WTC11 (cell line): ENCODE measurements around the gene OGA. TPM values are rescaled to one million over a fixed set of nuclear protein-coding genes. Genes with fewer than 3 reads are reported as not detected.

ENCODE experiments used
- ATAC-seq: fragments of 200-7000 bp; cut with Tn5 transposase; 2 replicates; pipeline ENCODE4 v1.10.0; 2021; ENCODE audit warnings: mild to moderate bottlenecking, moderate library complexity
- CTCF ChIA-PET: fragments of 300-600 bp; sonication (Branson Sonifier 250); formaldehyde crosslinking; loops from one replicate; lab custom pipeline; 2021; ENCODE audit warnings: antibody characterized with exemption; lab: Charles Lee
- POLR2A ChIA-PET: fragments of 350-600 bp; sonication (Branson Sonifier 250); formaldehyde crosslinking; loops from one replicate; lab custom pipeline; 2021; ENCODE audit warnings: antibody characterized with exemption; lab: Charles Lee
- DNase-seq: peaks from one replicate; pipeline ENCODE4 v3.0.0; 2021; ENCODE audit warnings: low spot score
- H3K27ac Mint-ChIP-seq: 2 replicates; pipeline ENCODE4 v1.8.0; 2021; ENCODE audit warnings: mixed read lengths
- H3K27me3 Mint-ChIP-seq: 2 replicates; pipeline ENCODE4 v1.8.0; 2021; ENCODE audit warnings: low read depth, mild to moderate bottlenecking, moderate library complexity, mixed read lengths
- H3K36me3 Mint-ChIP-seq: 2 replicates; pipeline ENCODE4 v1.8.0; 2021; ENCODE audit warnings: mixed read lengths
- H3K4me1 Mint-ChIP-seq: 2 replicates; pipeline ENCODE4 v1.8.0; 2022; ENCODE audit warnings: mixed read lengths
- H3K4me3 Mint-ChIP-seq: 2 replicates; pipeline ENCODE4 v1.8.0; 2021; ENCODE audit warnings: mild to moderate bottlenecking, moderate library complexity, mixed read lengths
- H3K9me3 Mint-ChIP-seq: 2 replicates; pipeline ENCODE4 v1.8.0; 2021; ENCODE audit warnings: mixed read lengths
- AR ChIP-seq: fragments of 250-450 bp; sonication (Bioruptor Pico); IDR thresholded peaks from 2 replicates; pipeline ENCODE4 v1.9.0; 2021; ENCODE audit warnings: mild to moderate bottlenecking
- ARID4B ChIP-seq: sonication (generic); formaldehyde crosslinking; IDR thresholded peaks from 2 replicates; pipeline ENCODE4 v1.8.0; 2023; ENCODE audit warnings: missing genetic modification reagents, mild to moderate bottlenecking, borderline replicate concordance
- CREM ChIP-seq: sonication (generic); formaldehyde crosslinking; IDR thresholded peaks from 2 replicates; pipeline ENCODE4 v1.8.1; 2022; ENCODE audit warnings: mild to moderate bottlenecking, missing genetic modification reagents, moderate library complexity
- E2F4 ChIP-seq: sonication (generic); formaldehyde crosslinking; IDR thresholded peaks from 2 replicates; pipeline ENCODE4 v1.8.1; 2022; ENCODE audit warnings: low read depth, mild to moderate bottlenecking, moderate library complexity, missing genetic modification reagents, borderline replicate concordance
- ELF4 ChIP-seq: sonication (generic); formaldehyde crosslinking; IDR thresholded peaks from 2 replicates; pipeline ENCODE4 v1.8.1; 2022; ENCODE audit warnings: low read depth, mild to moderate bottlenecking, moderate library complexity, missing genetic modification reagents
- FOXP1 ChIP-seq: sonication (generic); formaldehyde crosslinking; IDR thresholded peaks from 2 replicates; pipeline ENCODE4 v1.8.0; 2022; ENCODE audit warnings: missing genetic modification reagents, mild to moderate bottlenecking, moderate library complexity, borderline replicate concordance
- GTF2I ChIP-seq: fragments of 250-450 bp; sonication (Bioruptor Pico); conservative IDR thresholded peaks from 2 replicates; pipeline ENCODE4 v1.4.0; 2021; ENCODE audit warnings: mild to moderate bottlenecking
- JUN ChIP-seq: sonication (generic); formaldehyde crosslinking; IDR thresholded peaks from 2 replicates; pipeline ENCODE4 v1.8.0; 2023; ENCODE audit warnings: mild to moderate bottlenecking, missing genetic modification reagents
- MAX ChIP-seq: sonication (generic); formaldehyde crosslinking; IDR thresholded peaks from 2 replicates; pipeline ENCODE4 v1.8.0; 2022; ENCODE audit warnings: mild to moderate bottlenecking, missing genetic modification reagents
- MXD4 ChIP-seq: fragments of 250-450 bp; sonication (Bioruptor Pico); IDR thresholded peaks from 2 replicates; pipeline ENCODE4 v1.8.0; 2021; ENCODE audit warnings: mild to moderate bottlenecking, moderate library complexity, borderline replicate concordance
- MYBL2 ChIP-seq: sonication (generic); formaldehyde crosslinking; IDR thresholded peaks from 2 replicates; pipeline ENCODE4 v1.8.1; 2023; ENCODE audit warnings: mild to moderate bottlenecking, moderate library complexity, missing genetic modification reagents
- NFE2L1 ChIP-seq: sonication (generic); formaldehyde crosslinking; IDR thresholded peaks from 2 replicates; pipeline ENCODE4 v1.8.1; 2023; ENCODE audit warnings: missing genetic modification reagents
- NFYB ChIP-seq: sonication (generic); formaldehyde crosslinking; conservative IDR thresholded peaks from 2 replicates; pipeline ENCODE4 v1.8.0; 2022; ENCODE audit warnings: low read depth, missing genetic modification reagents
- NR1H2 ChIP-seq: sonication (generic); formaldehyde crosslinking; IDR thresholded peaks from 2 replicates; pipeline ENCODE4 v1.9.0; 2021; ENCODE audit warnings: mild to moderate bottlenecking, moderate library complexity, missing genetic modification reagents
- PREB ChIP-seq: sonication (generic); formaldehyde crosslinking; IDR thresholded peaks from 2 replicates; pipeline ENCODE4 v1.8.1; 2022; ENCODE audit warnings: mild to moderate bottlenecking, missing genetic modification reagents, moderate library complexity, borderline replicate concordance
- ZNF121 ChIP-seq: sonication (generic); formaldehyde crosslinking; IDR thresholded peaks from 2 replicates; pipeline ENCODE4 v1.8.0; 2023; ENCODE audit warnings: missing genetic modification reagents
- ZNF317 ChIP-seq: sonication (generic); formaldehyde crosslinking; IDR thresholded peaks from 2 replicates; pipeline ENCODE4 v1.8.1; 2023; ENCODE audit warnings: low read depth, mild to moderate bottlenecking, moderate library complexity, missing genetic modification reagents, borderline replicate concordance
- ZNF396 ChIP-seq: fragments of 250-450 bp; sonication (Bioruptor Pico); IDR thresholded peaks from 2 replicates; pipeline ENCODE4 v1.8.0; 2021; ENCODE audit warnings: mild to moderate bottlenecking, moderate library complexity, borderline replicate concordance
- ZNF423 ChIP-seq: fragments of 250-450 bp; sonication (Bioruptor Pico); IDR thresholded peaks from 2 replicates; pipeline ENCODE4 v2.1.2; 2022; ENCODE audit warnings: mild to moderate bottlenecking, moderate library complexity
- ZSCAN18 ChIP-seq: fragments of 250-450 bp; sonication (Bioruptor Pico); IDR thresholded peaks from 2 replicates; pipeline ENCODE4 v2.1.2; 2022; ENCODE audit warnings: mild to moderate bottlenecking, moderate library complexity
- total RNA-seq: library from RNA; stranded (reverse); gene quantifications from 3 replicates; pipeline ENCODE4 v1.2.3, GENCODE V29; 2021

OGA gene
- total RNA-seq, 1 experiment from 2014 or later: 111 TPM

GRCh38 chr10:101776161-101776817, 42.0 kb downstream of the OGA start (continued):
- TF ChIP-seq ZNF396 (CRISPR knock-in tag) (no peak), ZNF317 (CRISPR knock-in tag) (no peak), FOXP1 (CRISPR knock-in tag) (0 out of 2 replicates have a peak, but pooled peaks have one; percentile 45), NFE2L1 (CRISPR knock-in tag) (no peak), AR (CRISPR knock-in tag) (no peak), MYBL2 (no peak), MXD4 (no peak), ZSCAN18 (CRISPR knock-in tag) (no peak), NR1H2 (CRISPR knock-in tag) (no peak), ZNF121 (CRISPR knock-in tag) (no peak), ZNF423 (CRISPR knock-in tag) (peak; percentile 66; the same call in 1 of the 2 replicates), JUN (CRISPR knock-in tag) (no peak), MAX (peak; percentile 46; the same call in 1 of the 2 replicates), NFYB (CRISPR knock-in tag) (no peak)

- Mint-ChIP-seq H3K4me1 (peaks cover 53% of the 10 kb centered on the region), H3K27ac (no peak within 1 kb of the TSS), H3K27me3 (peaks cover 70% of the 10 kb centered on the region), H3K4me3 (peak within 1 kb of the TSS; percentile 81), H3K36me3 (no peaks in the 10 kb centered on the region), H3K9me3 (no peaks in the 10 kb centered on the region)
- TF ChIP-seq E2F4 (CRISPR knock-in tag): no peak
- no peak for TF ChIP-seq ELF4 (CRISPR knock-in tag)
- TF ChIP-seq CREM (CRISPR knock-in tag): no peak
- no peak for TF ChIP-seq PREB (CRISPR knock-in tag)
- no peak for TF ChIP-seq ARID4B
- TF ChIP-seq GTF2I (CRISPR knock-in tag): 0 out of 2 replicates have a peak, but pooled peaks have one; percentile 16
- TF ChIP-seq ZNF317 (CRISPR knock-in tag): no peak
- no peak for ATAC-seq
- ChIA-PET CTCF (interaction anchor here (0.5 to 8.3 kb wide), 13 partner anchors 7 to 483 kb away, joined by 3 to 110 read pairs (median 5); partner anchors contain the start of genes KCNIP2 and NPM3), POLR2A (interaction anchor here (1.1 kb wide), 1 partner anchor 173 kb away, joined by 3 read pairs; no protein-coding TSS in a partner anchor)
- DNase-seq: no peak
These were observed 42.7 kb downstream of the OGA start, which contains the start of gene FGF8 for GRCh38 chr10:101775273-101776160. TSS of gene FGF8 (minus strand) at chr10:101776114. CDS start at chr10:101775900, 214 bp downstream.
